Activated CD4-positive, alpha-beta T cell treated with anti-CD3 and anti-CD28 coated beads, Interleukin-2, Interleukin-6, amounts not matched to agents 100 ng/mL and 50 ng/mL, durations not matched to agents 16 hours and 8 hours (primary cell): ENCODE measurements around the gene CAMK2N1.
A peak's percentile ranks its signal among the peaks of the same experiment; 100 is the strongest.
"Not testable (repeated sequence)": the region's sequence is repeated elsewhere in the genome, so short reads cannot be mapped to it uniquely, and the experiment has no call there.

ENCODE experiments used
- DNase-seq: peaks from one replicate; pipeline ENCODE4 v3.0.0-alpha.2; 2020

CAMK2N1 gene

GRCh38 chr1:20485527-20486456 is at the start of gene CAMK2N1:
Gene CAMK2N1, minus strand, starts transcription at chr1:20486210. Its CDS starts 831 bp downstream, at chr1:20485379.
- DNase-seq: peak; percentile 28

GRCh38 chr1:20534659-20535417 is 48.8 kb upstream of the CAMK2N1 start:
- DNase-seq: no peak

- no peak for DNase-seq
These were observed 47.6 kb upstream of the CAMK2N1 start for GRCh38 chr1:20533635-20534034.

- no peak for DNase-seq
These were observed 44.9 kb upstream of the CAMK2N1 start for GRCh38 chr1:20530901-20531300.

- DNase-seq: no peak
These were observed 44.3 kb upstream of the CAMK2N1 start for GRCh38 chr1:20530306-20530705.

- DNase-seq: no peak
These were observed 42.2 kb upstream of the CAMK2N1 start for GRCh38 chr1:20528221-20528620.

GRCh38 chr1:20526267-20526666 is 40.3 kb upstream of the CAMK2N1 start:
- DNase-seq: no peak

- DNase-seq: peak; percentile 69
These were observed 36.2 kb upstream of the CAMK2N1 start for GRCh38 chr1:20521960-20522861.

GRCh38 chr1:20519609-20520262 is 33.7 kb upstream of the CAMK2N1 start:
- not testable (repeated sequence) for DNase-seq

- DNase-seq: no peak
These were observed 25.8 kb upstream of the CAMK2N1 start for GRCh38 chr1:20511518-20512428.

GRCh38 chr1:20508411-20508771 is 22.4 kb upstream of the CAMK2N1 start:
- no peak for DNase-seq

GRCh38 chr1:20507564-20508410 is 21.8 kb upstream of the CAMK2N1 start, which contains the start of gene MUL1:
Gene MUL1, minus strand, starts transcription at chr1:20508151. Its CDS starts 127 bp downstream, at chr1:20508024.
- peak; percentile 96 for DNase-seq

- DNase-seq: no peak
These were observed 21.2 kb upstream of the CAMK2N1 start for GRCh38 chr1:20507248-20507563.

- DNase-seq: no peak
These were observed 19.5 kb upstream of the CAMK2N1 start for GRCh38 chr1:20505488-20505887.

- no peak for DNase-seq
These were observed 14.7 kb upstream of the CAMK2N1 start for GRCh38 chr1:20500716-20501115.

GRCh38 chr1:20499718-20500117 is 13.7 kb upstream of the CAMK2N1 start:
- no peak for DNase-seq

GRCh38 chr1:20499105-20499504 is 13.1 kb upstream of the CAMK2N1 start:
- no peak for DNase-seq

- no peak for DNase-seq
These were observed 12.1 kb upstream of the CAMK2N1 start for GRCh38 chr1:20498116-20498515.

- no peak for DNase-seq
These were observed 11.5 kb upstream of the CAMK2N1 start for GRCh38 chr1:20497506-20497905.

- not testable (repeated sequence) for DNase-seq
These were observed 10.8 kb upstream of the CAMK2N1 start for GRCh38 chr1:20496725-20497383.
